Endometrium (tissue), 2 donors: Measurements from ENCODE around the gene STPG3.

Experiments
- FAIRE-seq: peaks from 2 replicates; lab custom pipeline; 2012; peaks lifted over from hg19 to GRCh38; lab: Jason Lieb, UNC
- donor health status: control.
- donor health status: control.

The STPG3 gene

DNA sequence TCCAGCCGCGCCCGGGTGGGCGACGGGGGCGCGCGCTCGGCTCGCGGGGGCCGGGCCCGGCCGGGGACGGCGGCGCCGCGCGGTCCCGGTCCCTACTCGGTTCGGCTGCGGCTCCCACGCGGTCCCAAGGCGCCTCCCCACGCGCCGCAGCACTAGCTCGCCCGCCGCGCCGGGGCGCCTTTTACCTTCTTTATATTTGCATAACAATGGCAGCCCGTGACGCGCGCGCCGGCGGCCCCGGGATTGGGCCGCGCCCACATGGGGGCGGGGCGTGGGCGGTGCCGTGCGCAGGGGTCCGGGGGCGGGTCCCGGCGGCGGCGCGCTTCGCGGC, 51.0 kb downstream of the STPG3 start, which contains the start of gene NRARP:
NRARP (minus strand) TSS at position 154 of the 331 bp plus-strand sequence. CDS start 343 bp downstream, outside the sequence.
- FAIRE-seq = no peak

- FAIRE-seq = no peak
Measured at GRCh38 chr9:137302449-137303150, 51.5 kb downstream of the STPG3 start.
